Measurements from ENCODE around the gene HOMER2.
"Not testable (repeated sequence)": the region's sequence is repeated elsewhere in the genome, so short reads cannot be mapped to it uniquely, and the experiment has no call there.

Gene HOMER2

DNA sequence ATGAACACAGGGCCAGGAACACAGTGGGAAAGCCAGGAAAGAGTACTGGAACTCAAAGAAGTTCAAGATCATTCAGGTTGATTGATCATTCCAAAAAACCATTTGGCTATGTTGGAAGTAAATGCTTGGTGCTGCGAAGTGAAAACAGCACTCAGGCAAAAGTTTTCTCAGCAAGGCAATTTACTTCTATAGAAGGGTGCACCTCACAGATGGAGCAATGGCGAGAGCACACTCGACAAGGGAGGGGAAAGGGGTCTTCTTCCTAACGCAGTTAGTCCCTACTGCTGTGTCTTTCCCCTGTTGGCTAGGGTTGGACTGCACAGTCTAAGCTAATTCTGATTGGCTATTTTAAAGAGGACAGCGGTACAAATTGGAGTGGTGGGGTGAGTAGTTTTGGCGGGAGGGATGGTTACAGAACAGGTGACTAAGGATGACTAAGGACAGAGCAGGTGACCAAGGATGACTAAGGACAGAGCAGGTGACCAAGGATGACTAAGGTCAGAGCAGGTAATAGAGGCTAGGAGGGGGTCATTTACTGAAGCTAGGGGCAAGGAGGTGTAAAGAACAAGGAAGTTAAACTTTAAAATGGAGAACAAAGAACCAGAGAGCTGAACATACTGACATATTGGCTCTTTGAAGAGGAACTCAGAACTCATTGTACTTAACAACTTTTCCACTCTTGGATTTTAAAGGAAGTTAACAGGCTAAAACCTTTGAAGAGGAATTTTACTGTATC lies 43.3 kb downstream of the HOMER2 start:
- no peak for TF ChIP-seq ZNF274 (IDR thresholded peaks at IDR 0.05; ENCODE audit: low read depth, low read length)

DNA sequence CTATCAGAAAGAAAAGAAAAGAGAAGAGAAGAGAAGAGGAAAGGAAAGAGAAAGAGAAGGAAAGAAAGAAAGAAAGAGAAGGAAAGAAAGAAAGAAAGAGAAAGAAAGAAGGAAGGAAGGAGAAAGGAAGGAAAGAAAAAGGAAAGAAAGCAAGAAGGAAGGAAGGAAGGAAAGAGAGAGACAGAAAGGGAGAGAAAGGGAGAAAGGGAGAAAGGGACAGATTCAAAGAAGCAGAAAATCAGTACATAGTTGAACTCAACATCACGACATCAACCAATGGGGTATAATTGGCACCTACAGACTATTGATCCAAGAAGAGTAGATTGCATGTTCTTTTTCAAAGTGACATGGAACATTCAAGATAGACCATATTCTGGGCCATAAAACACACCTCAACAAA lies 45.2 kb downstream of the HOMER2 start:
- no peak overlapping the region for H3K4me3 ChIP-seq (ENCODE audit: low read length)

More for the DNA sequence above, 43.3 kb downstream of the HOMER2 start:
- H3K4me3 ChIP-seq (ENCODE audit: low read length) = no peak overlapping the region

DNA sequence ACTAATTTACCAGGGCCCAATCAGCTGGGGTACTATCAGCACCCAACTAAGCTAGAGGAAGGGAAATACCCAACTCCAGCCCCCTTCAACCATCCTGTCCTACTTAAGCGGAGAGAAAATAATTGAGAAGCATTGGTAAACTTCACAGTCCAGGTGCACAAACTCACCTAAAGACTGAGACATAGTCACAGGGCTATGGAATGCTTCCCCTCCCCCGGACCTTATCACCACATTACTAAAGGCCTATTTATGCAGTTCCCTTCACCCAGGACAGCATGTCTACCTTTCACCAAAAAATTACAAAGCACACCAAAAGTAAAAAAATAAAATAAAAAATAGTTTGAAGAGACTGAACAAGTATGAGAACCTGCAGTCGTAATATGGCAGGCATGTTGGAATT lies 47.9 kb downstream of the HOMER2 start:
- TF ChIP-seq ZNF274 (IDR thresholded peaks at IDR 0.05; ENCODE audit: low read depth, low read length) = no peak
- no peak overlapping the region for H3K4me3 ChIP-seq (ENCODE audit: low read length)

More for the DNA sequence above, 45.2 kb downstream of the HOMER2 start:
- no peak for TF ChIP-seq ZNF274 (IDR thresholded peaks at IDR 0.05; ENCODE audit: low read depth, low read length)

DNA sequence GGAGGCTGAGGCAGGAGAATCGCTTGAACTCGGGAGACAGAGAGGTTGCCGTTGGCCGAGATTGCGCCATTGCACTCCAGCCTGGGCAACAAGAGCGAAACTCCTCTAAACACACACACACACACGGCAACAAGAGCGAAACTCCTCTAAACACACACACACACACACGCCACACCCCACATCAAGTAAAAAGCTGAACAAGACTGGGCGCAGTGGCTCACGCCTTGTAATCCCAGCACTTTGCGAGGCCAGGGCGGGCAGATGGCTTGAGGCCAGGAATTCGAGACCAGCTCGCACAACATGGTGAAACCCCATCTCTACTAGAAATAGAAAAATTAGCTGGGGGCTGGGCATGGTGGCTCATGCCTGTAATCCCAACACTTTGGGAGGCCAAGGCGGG lies 49.0 kb downstream of the HOMER2 start:
- H3K4me3 ChIP-seq (ENCODE audit: low read length) = no peak overlapping the region
- TF ChIP-seq ZNF274 (IDR thresholded peaks at IDR 0.05; ENCODE audit: low read depth, low read length) = no peak

DNA sequence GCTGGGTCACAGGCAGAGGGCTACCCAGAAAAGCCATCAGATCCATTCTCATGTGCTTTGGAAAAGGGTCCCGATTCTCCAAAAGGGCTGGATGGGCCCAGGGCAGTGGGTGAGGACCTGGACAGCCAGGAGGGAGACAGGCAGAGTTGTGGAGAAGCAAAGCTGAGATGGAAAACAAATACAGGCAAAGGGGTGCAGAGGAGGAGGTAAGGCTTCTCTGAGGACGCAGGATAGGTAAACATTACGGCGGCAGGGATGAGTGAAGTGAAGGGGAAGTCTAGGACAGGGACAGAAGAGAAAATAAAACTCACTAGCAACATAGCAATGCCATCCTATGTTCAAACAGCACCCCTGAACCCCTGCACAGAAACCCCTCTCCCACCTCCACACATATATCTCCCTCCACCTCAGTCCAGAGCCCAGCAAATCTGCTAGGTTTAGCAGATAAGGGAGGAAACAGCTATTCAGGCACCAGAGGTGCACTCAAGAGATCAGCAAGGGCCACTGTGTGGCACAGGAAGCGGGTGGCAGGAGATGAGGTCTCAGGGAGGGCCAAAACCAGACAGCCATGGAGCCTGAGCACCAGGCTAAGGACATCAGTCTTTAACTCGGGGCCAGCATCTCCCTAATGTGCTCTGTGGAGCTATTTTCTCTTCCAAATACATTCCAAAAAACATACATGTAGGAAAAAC lies 51.3 kb downstream of the HOMER2 start:
- H3K4me3 ChIP-seq (ENCODE audit: low read length) = no peak overlapping the region
- TF ChIP-seq ZNF274 (IDR thresholded peaks at IDR 0.05; ENCODE audit: low read depth, low read length) = no peak

DNA sequence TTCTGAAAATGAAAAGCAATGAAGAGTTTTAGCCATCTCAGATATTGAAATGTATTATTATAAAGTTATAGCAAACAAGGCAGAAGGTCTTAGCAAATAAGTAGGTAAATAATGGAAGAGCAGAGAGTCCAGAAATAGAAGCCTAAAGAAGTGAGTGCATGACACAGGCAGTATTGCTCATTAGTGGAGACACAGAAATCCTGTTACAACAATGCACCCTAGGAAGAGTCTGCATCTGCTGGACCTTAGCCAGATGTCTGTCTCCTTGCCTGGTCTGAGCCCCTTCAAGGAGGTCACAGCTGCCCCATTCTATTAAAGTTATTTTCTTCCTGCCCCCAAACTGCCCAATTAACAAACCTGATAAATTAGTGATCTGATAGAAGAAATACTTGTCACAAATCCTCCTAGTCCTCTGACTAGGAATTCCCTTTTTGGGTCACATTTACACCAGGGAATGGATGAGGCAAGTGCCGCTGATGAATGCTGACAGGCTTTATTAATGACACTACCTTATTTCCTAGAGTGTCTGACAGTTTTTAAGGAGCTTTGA lies 51.9 kb downstream of the HOMER2 start:
- no peak for TF ChIP-seq ZNF274 (IDR thresholded peaks at IDR 0.05; ENCODE audit: low read depth, low read length)
- no peak overlapping the region for H3K4me3 ChIP-seq (ENCODE audit: low read length)

DNA sequence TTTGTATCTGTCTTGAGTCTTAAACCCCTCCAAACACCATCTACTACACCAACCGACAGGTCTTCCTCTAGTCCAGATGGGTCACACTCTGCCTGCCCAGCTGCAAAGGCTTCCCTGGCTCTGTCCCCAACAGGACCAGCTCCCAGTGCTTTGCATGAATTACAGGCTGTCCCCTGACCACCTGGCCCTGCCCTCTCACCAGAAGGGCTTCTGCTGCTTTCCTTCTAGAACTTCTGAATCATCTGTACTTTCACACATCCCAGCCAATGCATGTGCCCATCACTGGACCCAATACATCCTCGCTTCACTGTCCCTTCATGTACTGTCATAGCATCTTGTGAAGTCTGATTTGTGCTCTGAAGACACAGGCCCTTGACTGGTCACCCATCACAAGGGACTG lies 53.6 kb downstream of the HOMER2 start:
- TF ChIP-seq ZNF274 (IDR thresholded peaks at IDR 0.05; ENCODE audit: low read depth, low read length) = no peak
- H3K4me3 ChIP-seq (ENCODE audit: low read length) = no peak overlapping the region

DNA sequence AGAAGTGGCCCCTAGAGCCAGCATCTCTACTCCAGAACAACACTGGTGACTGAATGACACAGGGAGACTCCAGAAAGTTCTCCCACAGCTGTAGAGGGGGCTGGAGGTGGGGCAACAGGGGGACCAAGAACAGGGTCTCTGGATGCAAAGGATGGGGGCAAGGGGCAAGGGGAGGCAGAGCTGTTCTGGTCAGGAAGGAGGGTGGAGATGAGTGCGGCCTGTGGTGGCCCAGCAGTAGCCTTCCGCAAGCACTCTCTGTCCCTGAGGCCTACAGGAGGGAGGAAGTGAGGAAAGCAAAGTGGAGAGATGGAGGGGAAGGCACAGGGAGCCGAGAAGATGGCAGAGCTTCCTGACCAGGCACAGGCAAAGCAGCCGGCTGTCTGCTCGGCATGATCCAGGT lies 56.5 kb downstream of the HOMER2 start:
- H3K4me3 ChIP-seq (ENCODE audit: low read length) = no peak overlapping the region
- TF ChIP-seq ZNF274 (IDR thresholded peaks at IDR 0.05; ENCODE audit: low read depth, low read length) = no peak

DNA sequence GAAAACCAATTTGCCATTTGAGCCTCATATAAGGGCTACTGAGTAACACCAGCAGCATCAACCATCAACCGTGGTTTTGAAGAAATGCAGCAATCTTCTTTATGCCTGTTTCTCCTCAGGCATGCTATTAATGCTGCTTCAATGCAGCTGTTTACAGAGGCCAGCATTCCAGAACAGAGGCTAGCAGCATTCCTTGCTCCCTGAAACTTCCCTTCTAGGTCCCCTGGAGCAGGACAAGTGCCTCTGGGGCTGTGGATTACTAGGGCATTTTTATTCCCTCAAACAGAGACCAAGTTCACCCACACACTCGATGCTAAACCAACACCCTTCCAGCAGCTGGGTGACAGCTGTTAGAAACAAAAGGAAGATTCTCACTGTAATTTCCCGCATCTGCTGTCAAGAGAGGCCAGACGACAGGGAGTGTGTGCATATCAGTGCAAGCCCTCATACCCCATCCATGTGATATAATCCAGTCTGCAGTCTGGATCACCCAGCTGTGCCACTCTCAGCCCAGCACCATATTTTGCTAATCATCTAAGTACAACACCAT lies 57.5 kb downstream of the HOMER2 start:
- no peak for TF ChIP-seq ZNF274 (IDR thresholded peaks at IDR 0.05; ENCODE audit: low read depth, low read length)
- H3K4me3 ChIP-seq (ENCODE audit: low read length) = no peak overlapping the region

DNA sequence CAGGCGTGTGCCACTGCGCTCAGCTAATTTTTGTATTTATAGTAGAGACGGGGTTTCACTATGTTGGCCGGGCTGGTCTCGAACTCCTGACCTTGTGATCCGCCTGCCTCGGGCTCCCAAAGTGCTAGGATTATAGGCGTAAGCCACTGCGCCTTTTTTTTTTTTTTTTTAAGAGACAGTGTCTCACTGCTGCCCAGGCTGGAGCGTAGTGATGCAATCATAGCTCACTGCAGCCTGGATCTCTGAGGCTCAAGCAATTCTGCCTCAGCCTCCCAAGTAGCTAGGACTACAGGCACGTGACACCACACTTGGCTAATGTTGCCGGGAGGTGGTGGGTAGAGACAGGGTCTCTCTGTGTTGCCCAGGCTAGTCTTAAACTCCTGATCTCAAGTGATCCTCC lies 59.0 kb downstream of the HOMER2 start:
- not testable (repeated sequence) for H3K4me3 ChIP-seq (ENCODE audit: low read length)

DNA sequence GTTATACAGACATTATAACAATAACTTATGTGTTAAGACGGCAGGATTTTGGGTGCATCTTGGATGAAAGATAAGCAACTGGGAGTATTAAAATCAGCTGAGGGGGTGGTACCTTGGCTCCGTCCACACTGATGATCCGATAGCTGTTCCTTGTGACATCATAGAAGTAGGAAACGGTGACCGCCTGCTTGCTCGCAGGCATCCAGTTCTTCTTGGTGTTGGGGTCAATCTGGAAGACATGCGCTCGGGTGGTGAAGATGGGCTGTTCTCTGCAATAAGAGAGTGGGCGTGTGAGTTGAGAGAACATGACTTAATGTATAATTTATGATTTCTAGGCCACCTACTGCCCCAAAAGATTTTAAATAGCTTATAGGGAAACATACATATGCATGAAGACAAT lies 59.9 kb downstream of the HOMER2 start:
- TF ChIP-seq ZNF274 (IDR thresholded peaks at IDR 0.05; ENCODE audit: low read depth, low read length) = no peak
- H3K4me3 ChIP-seq (ENCODE audit: low read length) = no peak overlapping the region

DNA sequence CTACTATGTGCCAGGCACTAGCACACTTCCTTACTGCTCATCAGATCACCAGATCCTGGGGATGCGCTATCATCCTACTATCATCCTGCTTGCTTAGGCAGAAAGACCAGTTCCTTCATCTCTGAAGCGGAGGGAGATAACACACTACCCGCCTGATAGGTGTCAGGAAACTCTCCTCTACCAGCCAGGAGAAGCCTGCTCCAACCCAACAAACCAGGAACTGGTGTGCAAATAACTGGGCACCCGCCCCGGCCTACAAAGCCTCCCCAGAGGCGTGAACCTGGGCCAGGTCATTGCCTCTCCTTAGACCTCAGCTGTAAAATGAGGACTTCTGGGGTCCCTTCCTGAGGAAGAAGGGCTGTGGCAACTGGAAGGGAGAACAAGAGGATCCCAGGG lies 61.5 kb downstream of the HOMER2 start:
- no peak for TF ChIP-seq ZNF274 (IDR thresholded peaks at IDR 0.05; ENCODE audit: low read depth, low read length)
- H3K4me3 ChIP-seq (ENCODE audit: low read length) = no peak overlapping the region

DNA sequence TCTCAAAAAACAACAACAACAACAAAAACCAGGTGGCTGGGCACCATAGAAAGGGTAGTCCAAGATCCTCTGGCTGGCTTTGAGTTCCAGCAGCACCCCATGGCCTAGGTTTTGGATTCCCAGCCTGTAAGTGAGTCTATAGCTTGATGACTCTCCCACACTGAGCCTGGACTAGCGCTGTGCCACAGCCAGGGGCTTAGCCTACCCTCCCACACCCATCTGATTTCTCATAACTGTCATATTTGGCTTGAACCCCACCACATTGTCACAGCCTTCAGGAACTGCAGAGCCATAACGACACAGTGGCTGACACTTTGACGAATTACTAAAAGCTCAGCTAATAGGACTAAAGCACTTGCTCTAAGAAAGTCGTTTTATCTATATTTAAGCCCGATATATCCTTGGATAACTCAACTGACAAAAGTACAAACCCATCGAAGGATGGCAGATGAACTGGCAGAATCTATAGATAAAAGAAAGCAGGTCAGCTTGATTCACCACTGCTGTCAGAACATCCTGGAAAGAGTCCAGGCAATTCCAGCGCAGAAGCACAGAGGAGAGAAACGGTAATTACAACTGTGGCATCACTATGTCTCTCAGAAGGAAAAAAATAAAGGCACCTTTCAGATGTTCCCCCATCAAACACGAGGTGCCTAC lies 62.1 kb downstream of the HOMER2 start:
- no peak overlapping the region for H3K4me3 ChIP-seq (ENCODE audit: low read length)
- no peak for TF ChIP-seq ZNF274 (IDR thresholded peaks at IDR 0.05; ENCODE audit: low read depth, low read length)

DNA sequence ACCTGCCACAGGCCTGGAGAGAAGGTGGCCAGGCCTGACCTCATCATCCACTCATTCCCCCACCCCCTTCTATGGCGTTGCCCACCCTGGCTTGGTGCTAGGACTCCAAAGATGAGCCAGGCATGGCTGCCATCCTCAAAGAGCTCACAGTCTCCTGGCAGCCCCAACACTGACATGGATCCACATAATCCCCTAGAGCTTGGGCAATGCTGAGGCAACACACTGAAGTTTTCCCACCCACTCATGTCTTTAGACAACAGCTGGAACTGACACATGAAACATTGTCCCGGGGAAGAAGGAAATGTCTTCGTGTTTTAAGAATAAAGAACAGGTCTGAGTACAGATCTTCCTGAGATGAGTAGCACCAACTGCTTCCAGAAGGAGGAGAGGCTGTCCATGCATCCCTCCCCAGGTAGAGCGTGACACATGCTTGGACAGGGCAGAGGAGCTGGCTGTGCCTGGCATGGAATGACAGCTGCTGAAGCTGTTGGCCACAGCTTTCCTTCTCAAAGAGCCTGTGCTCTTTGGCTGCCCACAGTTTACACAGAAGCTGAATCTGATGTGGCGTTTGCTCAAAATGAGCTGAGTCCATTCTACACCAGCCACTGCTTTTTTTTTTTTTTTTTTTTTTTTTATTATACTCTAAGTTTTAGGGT lies 70.1 kb downstream of the HOMER2 start:
- no peak for TF ChIP-seq ZNF274 (IDR thresholded peaks at IDR 0.05; ENCODE audit: low read depth, low read length)
- no peak overlapping the region for H3K4me3 ChIP-seq (ENCODE audit: low read length)
